Heart left ventricle (tissue), 13 donors: Measurements from ENCODE around the gene PER3.

ENCODE experiments used
- CTCF ChIP-seq, 12 donors: fragments of 200-600 bp; sonication (generic) in 4 of 12; IDR thresholded peaks; one replicate each; pipeline versions ENCODE4 v1.5.0 to v1.8.0; 2018 to 2022; ENCODE audit warnings: antibody characterized with exemption in 12 of 12, mild to moderate bottlenecking in 5 of 12
- POLR2A ChIP-seq, 2 donors: fragments of 450-650 bp; IDR thresholded peaks; one replicate each; pipeline ENCODE4 v1.6.1; 2017; ENCODE audit warnings: antibody characterized with exemption in 2 of 2, mild to moderate bottlenecking in 2 of 2, moderate library complexity in 2 of 2
- donor health status: ischemic (EF 13 %, LVEDD 7.1; RV severe dilation, severe dysfunction).
- donor health status: DM: no; HTN: yes; CAD: no.
- donor health status: DM: no; HTN: no; CAD: no.
- donor health status: ischemic (EF 25% LVEDD 6.9; RV normal size, moderate dysfunction).
- donor health status: ischemic (EF 25% LVEDD 5.7; RV mildly dilated, moderate dysfunction).
- donor health status: ischemic (EF 35%, LVEDD 5.7; RV mildly dilated, moderate dysfunction).
- donor health status: nonischemic (EF 11% LVEDD 7.7; RV severe dilation, severe dysfunction).
- donor health status: DM: yes; HTN: yes; CAD: no.
- donor health status: PGD.
- donor health status: ischemic (EF 29% LVEDD 5.4; RV normal size, mild dysfunction).
- donor health status: nonischemic (EF 23%, LVEDD 6.1; RV moderate dilation, normal function).

GRCh38 chr1:7827126-7827955 lies 43.2 kb downstream of the PER3 start:
- TF ChIP-seq CTCF (IDR thresholded peaks at IDR 0.05) (no peak), POLR2A (IDR thresholded peaks at IDR 0.05) (no peak)
